B cell (primary cell): ENCODE data around the gene MBD6.
"Not testable (repeated sequence)": the region's sequence is repeated elsewhere in the genome, so short reads cannot be mapped to it uniquely, and the experiment has no call there.

Experiments
- CTCF ChIP-seq: fragments of 200-600 bp; IDR thresholded peaks from one replicate; pipeline ENCODE4 v1.8.0; 2022; ENCODE audit warnings: antibody characterized with exemption, mild to moderate bottlenecking
- EZH2 ChIP-seq: IDR thresholded peaks from 2 replicates; pipeline ENCODE4 v1.6.1; 2012; ENCODE audit warnings: borderline replicate concordance, low read depth, mild to moderate bottlenecking, moderate library complexity, low read length; ENCODE audit not compliant: insufficient read depth, poor library complexity, severe bottlenecking

GRCh38 chr12:57507796-57508195 lies 14.8 kb upstream of the MBD6 start:
- not testable (repeated sequence) for TF ChIP-seq CTCF, EZH2
